AG04450 (cell line): Measurements from ENCODE around the gene CD180. TPM values are rescaled to one million over a fixed set of nuclear protein-coding genes. Genes with fewer than 3 reads are reported as not detected.

Experiments
- CTCF ChIA-PET: fragments of 300-600, 350-600 bp; formaldehyde crosslinking; extraction: SDS; loops from one replicate; lab custom pipeline; 2022; ENCODE audit warnings: antibody characterized with exemption, inconsistent platforms; lab: Charles Lee
- POLR2A ChIA-PET: fragments of 350-600 bp; formaldehyde crosslinking; extraction: SDS; loops from one replicate; lab custom pipeline; 2021; ENCODE audit warnings: antibody characterized with exemption, inconsistent platforms; lab: Yijun Ruan, JAX
- DNase-seq: peaks from one replicate; pipeline ENCODE4 v3.0.0-alpha.2; 2011; ENCODE audit warnings: low read depth, low spot score
- H3K27ac ChIP-seq: one replicate; pipeline ENCODE4 v1.5.1; 2012; ENCODE audit warnings: low read depth, low read length, control low read depth
- H3K27me3 ChIP-seq: one replicate; pipeline ENCODE4 v1.6.0; 2012; ENCODE audit warnings: low read length; ENCODE audit not compliant: control insufficient read depth, insufficient read depth
- H3K4me3 ChIP-seq: 2 replicates; pipeline ENCODE4 v1.5.1; 2011; ENCODE audit warnings: mild to moderate bottlenecking, low read depth, low read length, control low read depth
- H3K9me3 ChIP-seq: 2 replicates; pipeline ENCODE4 v1.5.1; 2012; ENCODE audit warnings: low read length; ENCODE audit not compliant: control insufficient read depth, insufficient read depth
- CTCF ChIP-seq: IDR thresholded peaks from 2 replicates; pipeline ENCODE4 v1.5.1; 2011; ENCODE audit warnings: low read depth, low read length, control low read depth, inconsistent platforms
- polyA plus RNA-seq: library from polyadenylated mRNA; depleted of rRNA; stranded (reverse); fragments of >200 nt; gene quantifications from 2 replicates; pipeline ENCODE4 v1.2.3, GENCODE V29; 2011

The CD180 gene
- polyA plus RNA-seq, 1 experiment: not detected

GRCh38 chr5:67222243-67223025 lies 25.8 kb upstream of the CD180 start:
- TF ChIP-seq CTCF: no peak
- no peak overlapping the region for H3K27ac ChIP-seq
- H3K4me3 ChIP-seq: no peak overlapping the region
- DNase-seq: no peak
- peaks cover 2% of the 10 kb centered on the region for H3K27me3 ChIP-seq
- POLR2A ChIA-PET: no interaction called here
- H3K9me3 ChIP-seq: no peaks in the 10 kb centered on the region
- CTCF ChIA-PET: interaction anchor here (1.4 kb wide), 1 partner anchor 13 kb away, joined by 10 read pairs; no protein-coding TSS in a partner anchor

GRCh38 chr5:67221487-67222242 lies 25.1 kb upstream of the CD180 start:
- ChIA-PET POLR2A (no interaction called here), CTCF (no interaction called here)
- Histone ChIP-seq H3K9me3 (no peaks in the 10 kb centered on the region), H3K27ac (no peak overlapping the region), H3K27me3 (peaks cover 2% of the 10 kb centered on the region), H3K4me3 (no peak overlapping the region)
- no peak for TF ChIP-seq CTCF
- DNase-seq: no peak

DNA sequence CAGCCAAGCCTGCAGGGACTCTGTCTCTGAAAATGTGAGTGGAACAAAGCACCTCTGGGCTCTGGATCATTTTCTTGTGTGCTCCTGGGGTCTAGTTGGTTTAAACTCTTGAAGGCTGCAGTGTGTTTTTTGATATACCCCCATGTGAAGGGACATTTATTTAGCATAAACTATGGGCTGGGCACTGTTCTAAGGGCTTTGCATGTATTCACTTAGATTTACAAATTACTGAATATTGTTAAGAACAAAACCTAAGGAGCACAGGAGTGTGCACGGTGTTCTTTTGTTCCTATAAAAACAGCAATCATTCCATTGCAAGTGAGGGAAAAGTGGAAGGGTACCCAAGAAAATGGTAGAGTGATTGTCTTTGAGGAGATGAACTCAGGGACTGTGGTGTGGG lies 20.0 kb upstream of the CD180 start:
- CTCF ChIA-PET: interaction anchor here (0.5 to 0.9 kb wide), 2 partner anchors 8 to 998 kb away, joined by 3 read pairs; no protein-coding TSS in a partner anchor
- Histone ChIP-seq H3K27me3 (peaks cover 2% of the 10 kb centered on the region), H3K27ac (no peak overlapping the region), H3K9me3 (no peaks in the 10 kb centered on the region), H3K4me3 (no peak overlapping the region)
- POLR2A ChIA-PET: no interaction called here
- DNase-seq: no peak
- no peak for TF ChIP-seq CTCF

GRCh38 chr5:67215519-67216471 lies 19.2 kb upstream of the CD180 start:
- Histone ChIP-seq H3K27ac (no peak overlapping the region), H3K27me3 (peaks cover 3% of the 10 kb centered on the region), H3K9me3 (no peaks in the 10 kb centered on the region), H3K4me3 (no peak overlapping the region)
- TF ChIP-seq CTCF: no peak
- ChIA-PET CTCF (interaction anchor here (1.4 to 2.3 kb wide), 2 partner anchors 30 to 907 kb away, joined by 3 to 5 read pairs; no protein-coding TSS in a partner anchor), POLR2A (no interaction called here)
- DNase-seq: no peak
